Urinary bladder (tissue), 4 donors: ENCODE results near the gene PRRC2B. TPM values are rescaled to one million over a fixed set of nuclear protein-coding genes. Genes with fewer than 3 reads are reported as not detected.

ENCODE experiments used
- DNase-seq: peaks from one replicate; pipeline ENCODE4 v3.0.0-alpha.2; 2015; ENCODE audit errors: extremely low spot score
- H3K27ac ChIP-seq: one replicate; pipeline ENCODE4 v1.5.1; 2013; ENCODE audit warnings: low read depth, mild to moderate bottlenecking, moderate library complexity
- H3K36me3 ChIP-seq: one replicate; pipeline ENCODE4 v1.6.1; 2013; ENCODE audit warnings: mild to moderate bottlenecking, moderate library complexity; ENCODE audit not compliant: insufficient read depth
- H3K4me1 ChIP-seq: one replicate; pipeline ENCODE4 v1.6.1; 2013; ENCODE audit warnings: mild to moderate bottlenecking, moderate library complexity; ENCODE audit not compliant: insufficient read depth
- H3K4me3 ChIP-seq: one replicate; pipeline ENCODE4 v1.5.1; 2013; ENCODE audit warnings: low read depth, low read length
- WGBS: extraction: QIAGEN DNeasy Blood & Tissue Kit; methylation state at CpG from one replicate; pipeline ENCODE4 v1.1.7; 2013; 5-methylcytosine and 5-hydroxymethylcytosine counted together
- polyA plus RNA-seq: library from polyadenylated mRNA; stranded (reverse); fragments of 200-250 nt; gene quantifications from one replicate; pipeline ENCODE4 v1.2.3, GENCODE V29; 2013
- total RNA-seq: library from RNA; depleted of rRNA; stranded (reverse); fragments of >200 nt; gene quantifications from one replicate; pipeline ENCODE4 v1.2.3, GENCODE V29; 2014
- donor health status: healthy with polysubstance abuse.
- donor health status: healthy.

The PRRC2B gene
- total and polyA plus RNA-seq, 2 donors, result 78.7 to 82.3 TPM

DNA sequence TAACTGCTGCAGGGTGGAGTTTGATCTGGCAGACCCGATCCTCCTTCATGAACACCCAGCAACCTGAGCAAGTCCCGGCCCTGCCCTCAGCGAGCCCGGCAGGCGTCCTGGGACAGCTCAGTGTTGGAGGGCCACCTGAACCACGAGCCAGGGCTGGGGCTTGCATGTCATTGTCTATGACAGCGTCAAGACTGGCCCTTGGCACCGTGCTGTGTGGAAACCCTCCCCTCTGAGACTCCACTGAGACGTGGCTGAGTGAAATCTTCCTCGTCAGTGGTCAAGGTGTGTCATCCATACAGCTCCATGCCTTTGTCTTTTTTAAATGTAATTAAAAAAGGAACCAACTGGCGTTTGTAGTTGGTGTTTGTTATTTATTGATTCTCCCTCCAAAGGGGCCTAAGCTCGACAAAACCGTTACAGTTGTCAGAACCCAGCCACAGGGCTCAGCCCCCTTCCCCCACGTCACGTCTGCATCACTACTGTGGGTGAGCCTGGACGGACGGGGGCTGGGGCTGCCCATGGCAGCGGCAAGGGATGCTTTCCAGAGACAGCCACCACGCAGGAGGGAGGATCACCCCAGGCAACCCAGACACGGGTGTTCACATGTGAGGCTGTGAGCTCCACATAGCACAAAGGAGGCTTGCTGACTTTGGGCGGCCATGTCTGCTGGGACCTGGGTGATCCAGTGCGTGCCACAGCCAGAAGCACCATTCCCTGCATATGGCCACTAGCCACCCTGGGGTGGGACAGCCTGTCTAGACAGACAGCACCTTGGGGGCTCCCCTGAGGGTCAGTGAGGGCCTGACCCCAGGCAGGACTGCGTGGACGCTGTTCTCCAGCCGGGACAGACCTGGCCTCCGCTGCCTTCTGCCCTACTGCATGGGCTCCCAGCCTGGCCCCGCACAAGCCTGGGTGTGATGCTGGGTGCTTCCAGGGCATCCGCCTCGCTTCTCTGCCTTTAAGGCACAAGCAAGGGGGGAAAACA lies 129.9 kb downstream of the PRRC2B start:
- 82% methylated on average over 29 of the region's 29 CpGs for WGBS
- Histone ChIP-seq H3K4me3 (no peak overlapping the region), H3K4me1 (no peaks in the 10 kb centered on the region), H3K27ac (no peak overlapping the region), H3K36me3 (peaks cover 3% of the 10 kb centered on the region)
- DNase-seq, result no peak

DNA sequence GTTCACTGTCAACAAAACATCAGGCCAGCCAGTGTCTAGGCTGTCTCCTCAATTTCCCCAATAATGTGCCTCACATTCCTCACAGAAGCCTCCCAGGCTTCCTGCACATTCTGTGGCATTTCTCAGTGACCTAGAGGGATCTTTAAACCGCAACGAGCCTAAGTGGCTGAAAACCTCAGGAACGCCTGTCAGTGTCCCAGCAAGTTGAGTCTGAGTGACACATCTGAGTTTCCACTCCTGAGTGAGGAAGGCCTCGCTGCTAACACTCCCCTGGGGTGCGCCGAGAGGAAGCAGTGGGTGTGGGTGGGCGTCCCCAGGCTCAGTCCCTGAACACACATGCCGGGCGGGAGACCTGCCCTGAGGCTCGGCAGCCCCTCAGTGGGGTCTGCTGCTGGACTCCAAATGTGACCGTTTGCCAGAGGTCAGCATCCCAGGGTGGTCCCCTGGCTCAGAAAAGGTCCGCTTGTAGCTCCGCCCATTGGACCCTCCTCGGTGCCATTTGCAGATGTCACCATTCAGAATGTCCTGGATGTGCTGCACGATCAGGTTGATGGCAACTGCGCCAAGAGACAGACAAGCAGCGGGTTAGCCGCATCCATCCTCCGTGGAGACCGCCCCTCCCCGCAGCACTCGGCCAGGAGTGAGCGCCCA lies 130.9 kb downstream of the PRRC2B start:
- H3K27ac ChIP-seq, result no peak overlapping the region
- no peak overlapping the region for H3K4me3 ChIP-seq
- 88% methylated on average over 23 of the region's 23 CpGs for WGBS
- H3K36me3 ChIP-seq, result peaks cover 3% of the 10 kb centered on the region
- no peak for DNase-seq
- no peaks in the 10 kb centered on the region for H3K4me1 ChIP-seq

DNA sequence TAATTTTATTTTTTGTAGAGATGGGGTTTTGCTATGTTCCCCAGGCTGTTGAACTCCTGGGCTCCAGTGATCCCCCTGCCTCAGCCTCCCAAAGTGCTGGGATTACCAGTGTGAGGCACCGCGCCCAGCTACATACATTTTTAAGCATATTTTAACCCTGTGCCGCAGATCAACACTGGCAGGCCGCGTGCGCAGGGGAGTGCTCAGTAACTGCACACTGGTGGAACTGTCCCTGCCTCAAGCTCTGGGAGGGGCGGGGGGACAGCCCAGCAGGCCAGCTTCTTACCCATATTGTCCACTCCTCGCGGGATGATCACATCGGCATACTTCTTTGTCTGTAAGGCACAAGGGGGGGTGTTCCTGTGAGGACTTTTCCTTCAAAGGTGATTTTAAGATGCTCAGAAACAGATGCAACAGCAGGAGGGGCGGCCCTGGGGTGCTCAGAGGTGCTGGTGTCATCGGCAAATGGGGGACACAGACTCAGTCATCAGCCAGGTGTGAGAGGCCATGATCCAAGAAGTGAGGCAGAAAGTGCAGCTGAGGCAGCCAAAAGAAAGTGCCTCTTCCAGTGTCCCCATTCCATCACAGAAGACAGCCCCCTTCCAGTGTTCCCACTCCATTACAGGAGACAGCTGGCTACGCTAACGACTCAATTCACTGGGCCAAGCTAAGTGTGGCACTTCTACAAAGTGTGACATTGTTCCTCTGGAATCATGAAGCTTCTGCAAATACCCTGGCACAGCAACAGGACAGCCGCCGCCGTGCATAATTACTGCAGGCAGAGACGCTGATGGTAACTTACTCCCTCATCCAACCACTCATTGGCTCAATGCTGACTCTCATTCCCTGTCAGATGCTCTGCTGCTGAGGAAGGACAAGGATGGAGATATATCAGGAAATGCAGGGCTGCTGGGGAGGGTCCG lies 132.0 kb downstream of the PRRC2B start:
- no peak overlapping the region for H3K4me3 ChIP-seq
- DNase-seq, result no peak
- WGBS, result 92% methylated on average over 19 of the region's 19 CpGs
- no peak overlapping the region for H3K27ac ChIP-seq
- peaks cover 3% of the 10 kb centered on the region for H3K36me3 ChIP-seq
- H3K4me1 ChIP-seq, result no peaks in the 10 kb centered on the region

DNA sequence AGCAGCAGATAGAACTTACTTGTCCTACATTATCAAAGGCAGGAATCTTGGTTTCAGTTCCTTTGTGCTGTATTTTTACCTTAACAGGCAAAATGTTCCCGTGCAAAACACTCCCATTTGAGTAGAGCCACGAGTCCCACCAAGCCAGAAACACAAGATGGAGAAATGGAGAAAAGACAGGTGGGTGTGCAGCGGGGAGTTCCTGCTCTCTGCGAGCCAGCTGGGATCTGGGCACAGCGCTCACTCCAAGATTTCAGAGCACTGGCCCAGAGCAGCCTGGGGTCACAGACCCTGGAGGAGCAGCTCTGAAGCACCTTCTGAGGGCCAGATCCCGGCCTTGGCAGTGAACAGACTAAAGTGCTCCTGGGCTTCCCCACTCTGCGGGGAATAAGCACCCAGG lies 134.3 kb downstream of the PRRC2B start:
- no peak overlapping the region for H3K4me3 ChIP-seq
- no peak overlapping the region for H3K27ac ChIP-seq
- peaks cover 3% of the 10 kb centered on the region for H3K36me3 ChIP-seq
- WGBS, result 92% methylated on average over 7 of the region's 7 CpGs
- no peaks in the 10 kb centered on the region for H3K4me1 ChIP-seq
- no peak for DNase-seq

DNA sequence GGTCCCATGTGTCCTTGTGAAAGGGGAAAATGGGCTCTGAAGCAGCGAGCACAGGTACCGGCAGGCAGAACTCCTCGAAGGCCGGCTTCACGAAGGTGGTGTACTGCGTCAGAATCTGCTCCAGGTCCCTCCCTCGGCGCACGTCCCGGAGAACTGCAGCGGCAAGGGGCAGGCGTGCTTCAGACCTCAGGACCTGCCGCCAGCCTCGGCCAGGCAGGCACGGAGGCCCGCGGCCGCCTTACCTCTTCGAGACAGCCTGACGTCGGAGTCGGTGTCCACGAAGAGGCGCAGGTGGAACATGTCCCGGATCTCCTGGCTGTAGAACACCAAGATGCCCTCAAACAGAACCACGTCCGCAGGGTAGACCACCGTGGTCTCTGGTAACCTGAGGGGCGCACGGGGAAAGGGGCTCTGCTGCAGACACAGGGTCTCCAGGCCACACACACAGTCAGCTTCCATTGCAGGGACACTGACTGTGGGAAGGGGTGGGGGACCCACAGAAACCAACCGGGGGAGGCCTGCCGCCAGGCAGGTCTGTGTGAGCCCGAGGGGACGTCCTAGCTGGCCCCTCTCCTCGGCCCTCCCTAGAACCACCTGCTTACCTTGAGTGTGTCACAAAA lies 135.1 kb downstream of the PRRC2B start:
- no peaks in the 10 kb centered on the region for H3K4me1 ChIP-seq
- H3K4me3 ChIP-seq, result no peak overlapping the region
- 95% methylated on average over 35 of the region's 35 CpGs for WGBS
- no peak for DNase-seq
- H3K27ac ChIP-seq, result no peak overlapping the region
- H3K36me3 ChIP-seq, result peaks cover 3% of the 10 kb centered on the region

DNA sequence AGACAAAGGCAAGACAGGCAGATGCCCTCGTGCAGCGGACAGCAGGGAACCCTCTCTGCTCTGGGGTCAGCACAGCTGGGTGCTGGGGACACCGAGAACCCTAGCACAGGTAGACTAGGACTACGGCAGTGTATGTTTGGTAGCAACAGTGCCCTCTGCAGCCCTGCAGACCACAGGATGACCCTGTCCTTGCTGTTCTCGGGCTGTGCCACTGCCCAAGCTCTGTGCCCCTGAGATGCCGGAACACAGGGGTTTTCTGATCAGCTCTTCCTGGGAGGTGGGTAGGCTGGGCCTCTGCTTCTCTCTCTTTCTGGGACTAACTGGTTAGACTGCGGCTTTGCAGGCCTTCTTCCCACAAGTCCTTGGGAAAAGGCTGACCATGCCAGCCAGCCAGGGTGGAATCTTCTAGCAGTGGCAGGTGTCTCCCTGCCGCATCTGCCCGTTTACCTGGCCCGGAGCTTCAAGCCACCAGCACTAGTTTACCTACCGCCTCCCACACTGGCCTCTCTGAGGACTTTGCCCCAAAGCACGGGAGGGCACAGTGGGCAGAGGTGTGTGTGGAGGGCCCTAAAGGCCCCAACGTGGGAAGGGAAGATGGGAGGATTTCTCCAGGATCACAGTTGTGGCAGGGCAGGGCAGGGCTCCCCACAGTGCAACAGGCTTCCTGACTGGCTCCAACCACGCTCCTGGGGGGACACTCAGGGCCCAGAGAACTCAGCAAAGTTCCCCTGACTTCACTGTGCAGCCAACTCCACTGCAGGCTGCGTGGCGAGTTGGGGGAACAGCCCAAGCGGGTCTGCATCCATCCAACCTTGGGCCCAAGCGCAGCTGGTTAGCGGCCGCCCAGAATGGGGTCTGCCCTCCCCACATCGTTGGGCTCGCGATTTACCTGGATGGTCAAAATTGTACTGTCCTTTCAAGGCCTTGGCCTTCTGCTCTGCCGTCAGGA lies 136.0 kb downstream of the PRRC2B start:
- Histone ChIP-seq H3K36me3 (peaks cover 3% of the 10 kb centered on the region), H3K4me1 (no peaks in the 10 kb centered on the region), H3K4me3 (peak overlapping the region; percentile 97), H3K27ac (no peak overlapping the region)
- no peak for DNase-seq
- WGBS, result 62% methylated on average over 24 of the region's 24 CpGs

DNA sequence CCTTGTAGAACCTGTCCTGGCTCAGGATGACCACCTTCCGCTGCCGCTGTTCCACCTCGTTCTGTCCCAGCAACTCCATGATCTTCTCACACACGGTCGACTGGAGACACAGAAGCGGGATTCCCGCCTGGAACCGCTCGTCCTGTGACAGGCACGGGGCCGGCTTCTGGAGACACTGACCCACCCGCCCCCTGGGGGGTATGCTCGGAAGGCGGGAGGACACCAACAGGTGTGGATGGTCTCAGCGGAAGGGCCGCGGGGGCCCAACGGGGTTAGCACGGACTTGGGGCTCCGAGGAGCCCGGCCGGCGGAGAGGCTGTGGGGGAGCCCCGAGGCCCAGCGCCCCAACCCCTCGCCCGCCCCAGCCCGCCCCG lies 136.6 kb downstream of the PRRC2B start:
- Histone ChIP-seq H3K4me1 (no peaks in the 10 kb centered on the region), H3K36me3 (peaks cover 3% of the 10 kb centered on the region), H3K4me3 (peak overlapping the region; percentile 97), H3K27ac (no peak overlapping the region)
- 2% methylated on average over 29 of the region's 29 CpGs for WGBS
- no peak for DNase-seq

DNA sequence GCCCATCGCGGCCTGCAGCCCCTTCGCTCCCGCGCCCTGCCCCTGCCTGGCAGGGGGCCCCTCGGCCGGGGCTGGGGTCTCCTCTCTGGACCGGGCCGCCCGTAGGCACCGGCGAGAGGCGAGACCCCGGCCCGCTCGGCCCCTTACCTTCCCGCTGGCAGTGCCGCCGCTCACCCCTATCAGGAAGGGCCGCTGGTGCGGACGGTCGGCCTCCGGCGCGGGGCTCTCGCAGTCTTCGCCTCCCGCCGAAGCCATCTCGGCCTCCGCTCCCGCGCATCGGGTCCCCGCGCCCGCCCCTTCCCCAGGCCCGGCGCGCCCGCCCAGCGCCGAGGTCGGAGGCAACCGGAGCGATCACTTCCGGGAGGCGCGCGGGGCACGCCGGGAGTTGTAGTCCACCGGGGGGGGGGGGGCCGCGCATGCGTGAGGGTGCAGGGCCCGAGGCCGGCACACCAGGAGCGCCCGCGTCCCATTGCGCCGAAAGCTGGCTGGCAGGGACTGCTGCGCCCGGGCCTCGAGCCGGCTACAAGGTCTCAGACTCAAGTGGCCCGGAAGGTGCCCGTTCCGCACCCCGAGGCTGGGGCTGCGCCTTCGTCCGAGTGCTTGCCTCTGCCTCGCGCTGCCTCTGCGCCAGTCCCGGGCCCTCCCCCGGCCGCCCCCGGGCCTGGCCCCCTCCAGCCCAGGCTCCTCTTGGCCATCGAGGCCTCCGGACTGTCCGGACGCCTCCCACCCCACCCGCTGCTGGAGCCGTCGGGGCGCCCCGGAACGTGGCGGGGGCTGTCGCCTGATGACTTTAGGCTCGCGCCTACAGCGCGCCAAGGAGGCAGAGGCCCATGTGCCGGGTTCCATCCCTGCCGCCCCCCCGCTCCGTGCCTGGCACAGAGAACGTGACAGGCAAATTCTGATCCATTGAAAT lies 137.3 kb downstream of the PRRC2B start, which contains the start of gene UCK1:
TSS of gene UCK1 (minus strand) at position 344 of the 913 bp plus-strand sequence. CDS start at position 255, 89 bp downstream.
- WGBS, result 5% methylated on average over 103 of the region's 103 CpGs
- Histone ChIP-seq H3K36me3 (peaks cover 3% of the 10 kb centered on the region), H3K27ac (peak within 1 kb of the TSS; percentile 69), H3K4me1 (no peaks in the 10 kb centered on the region), H3K4me3 (peak within 1 kb of the TSS; percentile 97)
- no peak for DNase-seq

DNA sequence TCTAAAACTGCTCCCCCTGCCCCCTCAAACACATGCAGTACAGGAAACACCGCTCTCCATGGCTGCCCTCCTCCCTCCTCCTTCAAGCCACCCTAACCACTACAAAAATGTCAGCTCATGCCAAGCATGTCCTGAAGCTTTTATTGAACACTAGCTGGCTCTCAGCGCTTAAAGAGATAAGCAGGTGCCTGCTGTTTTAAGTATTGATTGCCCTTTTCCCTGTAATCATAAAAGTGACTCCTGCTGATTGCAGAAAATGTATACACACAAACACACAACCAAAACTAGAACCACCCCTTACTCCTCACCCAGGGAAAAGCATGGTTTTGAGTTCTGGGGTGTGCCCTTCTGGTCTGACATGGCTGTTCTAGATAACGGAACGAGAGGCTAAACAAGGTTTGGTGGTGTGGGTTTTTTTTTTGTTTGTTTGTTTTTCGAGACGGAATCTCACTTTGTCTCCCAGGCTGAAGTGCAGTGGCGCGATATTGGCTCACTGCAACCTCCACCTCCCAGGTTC lies 140.9 kb downstream of the PRRC2B start:
- Histone ChIP-seq H3K27ac (no peak overlapping the region), H3K4me3 (no peak overlapping the region), H3K36me3 (no peaks in the 10 kb centered on the region), H3K4me1 (no peaks in the 10 kb centered on the region)
- 51% methylated on average over 8 of the region's 8 CpGs for WGBS
- DNase-seq, result no peak

DNA sequence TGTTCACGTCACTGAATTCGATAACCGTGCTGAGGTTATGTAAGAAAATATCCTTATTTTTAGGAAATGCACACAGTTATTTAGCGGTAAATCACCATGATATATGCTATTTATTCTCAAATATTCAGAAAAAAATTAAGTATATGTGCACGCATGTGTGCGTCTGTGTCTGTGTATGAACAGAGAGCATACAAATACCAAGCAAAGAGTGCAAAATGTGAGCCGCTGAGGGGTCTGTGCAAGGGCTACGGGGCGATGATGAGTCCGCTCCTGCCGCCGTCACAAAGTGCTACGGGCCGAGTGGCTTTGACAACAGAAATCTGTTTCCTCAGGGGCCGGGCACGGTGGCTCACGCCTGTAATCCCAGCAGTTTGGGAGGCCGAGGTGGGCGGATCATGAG lies 144.1 kb downstream of the PRRC2B start:
- Histone ChIP-seq H3K4me3 (no peak overlapping the region), H3K27ac (no peak overlapping the region), H3K4me1 (no peaks in the 10 kb centered on the region), H3K36me3 (no peaks in the 10 kb centered on the region)
- DNase-seq, result no peak
- 94% methylated on average over 19 of the region's 19 CpGs for WGBS

DNA sequence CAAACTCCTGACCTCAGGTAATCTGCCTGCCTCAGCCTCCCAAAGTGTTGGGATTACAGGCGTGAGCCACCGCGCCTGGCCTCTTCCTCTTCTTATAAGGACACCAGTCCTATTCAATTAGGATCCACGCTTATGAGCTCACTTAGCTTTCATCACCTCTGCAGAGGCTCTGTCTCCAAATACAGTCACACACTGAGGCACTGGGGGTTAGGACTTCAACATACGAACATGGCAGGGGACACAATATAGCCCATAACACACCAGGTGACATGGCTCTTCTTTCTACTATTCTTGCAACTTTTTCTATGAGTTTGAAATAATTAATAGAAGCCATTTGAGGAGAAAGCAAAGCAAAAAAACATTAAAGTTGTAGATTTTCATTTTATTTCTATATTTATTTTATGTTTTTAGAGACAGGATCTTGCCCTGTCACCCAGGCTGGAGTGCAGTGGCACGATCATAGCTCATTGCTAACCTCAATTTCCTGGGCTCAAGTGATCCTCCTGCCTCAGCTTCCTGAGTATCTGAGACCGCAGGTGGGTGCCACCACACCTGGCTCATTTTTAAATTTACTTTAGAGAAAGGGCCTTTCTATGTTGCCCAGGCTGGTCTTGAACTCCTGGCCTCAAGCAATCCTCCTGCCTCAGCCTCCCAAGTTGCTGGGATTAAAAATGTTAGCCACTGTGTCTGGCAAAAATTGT lies 145.5 kb downstream of the PRRC2B start:
- Histone ChIP-seq H3K27ac (no peak overlapping the region), H3K4me1 (no peaks in the 10 kb centered on the region), H3K36me3 (no peaks in the 10 kb centered on the region), H3K4me3 (no peak overlapping the region)
- DNase-seq, result no peak
- WGBS, result 86% methylated on average over 7 of the region's 7 CpGs
